Stimulated activated CD4-positive, alpha-beta T cell treated with anti-CD3 and anti-CD28 coated beads, Interleukin-1b, Interleukin-23, amount 100 ng/mL, for 24 hours (primary cell): ENCODE measurements around the gene PDCD1.
A peak's percentile ranks its signal among the peaks of the same experiment; 100 is the strongest.

Experiments used
- DNase-seq, 4 experiments: peaks; one replicate each; pipeline ENCODE4 v3.0.0-alpha.2; 2020; ENCODE audit warnings: low read depth in 4 of 4, low spot score in 1 of 4

Gene PDCD1

DNA sequence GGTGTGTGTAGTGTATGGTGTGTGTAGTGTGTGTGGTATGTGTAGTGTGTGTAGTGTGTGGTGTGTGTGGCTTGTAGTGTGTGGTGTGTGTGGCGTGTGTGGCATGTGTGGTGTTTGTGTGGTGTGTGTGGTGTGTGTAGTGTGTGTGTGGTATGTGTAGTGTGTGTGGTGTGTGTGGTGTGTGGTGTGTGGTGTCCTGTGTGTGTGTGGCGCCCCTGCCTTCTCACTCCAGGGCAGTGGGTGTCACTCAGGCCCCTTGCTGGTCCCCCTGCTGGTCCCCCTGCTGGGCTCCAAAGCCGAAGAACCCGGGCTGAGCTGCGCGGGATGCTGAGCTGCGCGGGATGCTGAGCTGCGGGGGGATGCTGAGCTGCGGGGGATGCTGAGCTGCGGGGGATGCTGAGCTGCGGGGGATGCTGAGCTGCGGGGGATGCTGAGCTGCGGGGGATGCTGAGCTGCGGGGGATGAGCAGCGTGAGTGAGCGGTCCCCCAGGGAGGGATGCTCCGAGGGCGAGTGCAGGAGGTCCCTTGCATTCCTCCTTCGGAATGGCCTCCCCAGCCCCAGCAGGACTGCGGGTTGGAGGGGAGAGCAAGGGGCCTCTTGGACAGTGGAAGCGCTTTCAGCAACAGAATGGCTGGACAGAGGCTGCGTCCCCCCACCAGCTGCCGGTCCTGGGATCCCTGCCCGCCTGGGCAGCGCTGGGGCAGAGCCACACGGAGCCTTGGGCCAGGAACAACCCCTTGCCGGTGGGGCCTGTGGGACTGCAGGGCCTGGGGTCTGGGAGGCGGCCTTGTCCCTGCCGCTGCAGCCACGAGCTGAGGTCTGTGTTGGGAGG lies 7.5 kb upstream of the PDCD1 start:
- DNase-seq = no peak

GRCh38 chr2:241865416-241865956 lies 6.8 kb upstream of the PDCD1 start:
- DNase-seq = no peak

- no peak for DNase-seq
Measured at GRCh38 chr2:241864850-241865213, 6.1 kb upstream of the PDCD1 start.

GRCh38 chr2:241864168-241864849 lies 5.6 kb upstream of the PDCD1 start:
- no peak for DNase-seq

DNA sequence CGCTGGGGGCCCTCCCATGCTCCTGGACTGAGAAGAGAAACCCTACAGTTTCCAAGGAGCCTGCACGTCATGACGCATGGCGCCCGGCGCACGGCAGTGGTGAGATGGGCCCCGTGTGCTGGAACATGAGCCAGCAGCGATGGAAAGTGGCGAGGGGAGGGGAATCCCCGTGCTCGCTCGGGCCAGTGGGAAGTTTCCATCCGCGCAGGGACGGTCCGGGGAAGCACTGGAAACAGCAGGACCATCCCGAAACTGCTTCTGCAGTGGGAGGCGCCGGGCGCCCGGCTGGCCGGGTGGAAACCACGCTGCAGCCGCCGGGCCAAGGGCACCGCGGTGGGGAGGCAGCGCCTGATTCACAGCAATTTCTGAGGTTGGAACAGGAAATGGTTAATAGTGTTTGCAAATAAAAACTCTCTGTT lies 4.9 kb upstream of the PDCD1 start:
- DNase-seq = peak in 2 of 4 experiments; percentile 49 to 77

GRCh38 chr2:241862775-241863535 lies 4.3 kb upstream of the PDCD1 start:
- DNase-seq = no peak

DNA sequence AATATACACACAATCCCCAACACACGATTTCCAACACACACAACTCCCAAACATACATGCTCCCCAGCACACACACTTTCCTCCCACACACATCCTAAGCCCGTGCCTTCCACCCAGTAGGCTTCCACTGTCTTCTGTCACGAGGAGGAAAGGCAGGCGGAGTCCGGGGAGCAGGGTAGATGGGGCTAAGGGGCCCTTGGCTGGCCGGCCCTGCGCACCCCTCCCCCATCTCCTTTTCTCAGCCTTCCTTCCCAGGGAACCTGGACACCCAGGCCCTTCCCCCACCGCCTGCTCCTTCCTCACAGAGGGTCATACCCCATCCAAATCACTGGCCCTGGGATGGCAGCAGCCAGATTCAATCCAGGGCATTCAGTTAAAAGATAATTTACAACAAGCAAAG lies 3.4 kb upstream of the PDCD1 start:
- DNase-seq = no peak

GRCh38 chr2:241861264-241861663 lies 2.6 kb upstream of the PDCD1 start:
- no peak for DNase-seq

DNA sequence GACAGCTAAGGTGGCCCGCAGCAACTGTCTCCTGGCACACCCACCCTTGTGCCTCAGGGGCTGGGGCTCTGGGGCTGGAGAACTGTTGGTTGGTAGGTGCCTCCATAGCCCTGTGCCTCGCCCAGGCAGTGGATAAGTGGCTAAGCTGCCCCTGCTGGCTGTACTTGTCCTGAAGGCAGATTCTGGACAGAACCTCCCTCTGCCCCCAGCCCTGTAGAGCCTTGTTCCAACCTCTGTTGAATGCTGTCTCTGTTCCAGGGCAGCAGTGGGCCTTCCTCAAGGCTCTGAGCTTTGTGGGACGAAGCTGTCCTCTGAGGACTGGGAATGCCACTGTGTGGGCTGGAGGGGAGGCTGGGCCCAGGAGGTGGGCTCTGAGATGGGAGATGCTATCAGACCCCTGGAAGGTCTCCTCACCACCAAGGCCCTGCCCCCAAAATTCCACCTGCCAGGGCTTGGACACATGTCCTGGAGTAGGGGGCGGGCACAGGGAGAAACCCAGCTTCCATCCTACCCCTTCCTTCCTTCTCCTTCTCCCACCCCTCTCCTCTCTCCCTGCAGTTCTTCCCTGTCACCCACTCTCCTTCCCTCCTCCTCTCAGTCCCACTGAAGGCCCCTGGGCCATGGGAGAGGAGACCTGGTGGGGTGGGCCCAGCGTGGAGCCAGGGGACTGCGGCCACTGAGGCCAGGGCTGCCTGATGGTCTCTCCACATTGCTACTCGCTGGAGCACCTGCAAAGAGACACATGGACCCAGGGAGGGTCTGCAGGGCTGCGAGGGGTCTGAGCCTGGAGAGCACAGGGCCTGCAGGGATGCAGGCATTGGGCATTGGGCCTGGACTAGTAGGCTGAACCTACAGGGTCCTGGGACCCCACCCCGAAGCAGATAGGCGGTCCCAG lies 1.7 kb upstream of the PDCD1 start:
- no peak for DNase-seq

GRCh38 chr2:241859436-241860183 lies 916 bp upstream of the PDCD1 start:
- DNase-seq = peak in 2 of 4 experiments; percentile 59 to 71

DNA sequence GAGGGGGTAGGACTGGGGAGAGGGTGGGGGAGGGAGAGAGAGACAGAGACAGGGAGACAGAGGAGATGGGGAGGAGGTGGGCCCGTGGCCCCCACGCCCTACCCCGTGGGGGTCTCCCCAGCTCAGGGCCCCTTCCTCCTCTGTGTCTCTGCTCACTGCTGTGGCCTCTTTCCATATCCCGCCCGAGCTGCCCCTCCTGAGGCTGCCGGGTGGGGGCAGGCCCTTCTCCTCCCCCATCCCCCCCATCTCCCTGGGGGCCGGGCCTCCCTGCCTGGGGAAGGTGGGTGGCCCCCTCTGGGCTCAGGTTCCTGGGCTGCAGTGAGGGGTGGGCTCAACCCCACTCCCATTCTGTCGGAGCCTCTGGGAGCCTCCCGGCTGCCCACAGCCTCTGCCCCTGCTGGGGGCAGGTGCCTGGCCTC lies 332 bp upstream of the PDCD1 start:
- DNase-seq = no peak

GRCh38 chr2:241857572-241858121 lies 1.0 kb downstream of the PDCD1 start:
- no peak for DNase-seq

- DNase-seq = no peak
Measured at GRCh38 chr2:241857041-241857541, 1.6 kb downstream of the PDCD1 start.

DNA sequence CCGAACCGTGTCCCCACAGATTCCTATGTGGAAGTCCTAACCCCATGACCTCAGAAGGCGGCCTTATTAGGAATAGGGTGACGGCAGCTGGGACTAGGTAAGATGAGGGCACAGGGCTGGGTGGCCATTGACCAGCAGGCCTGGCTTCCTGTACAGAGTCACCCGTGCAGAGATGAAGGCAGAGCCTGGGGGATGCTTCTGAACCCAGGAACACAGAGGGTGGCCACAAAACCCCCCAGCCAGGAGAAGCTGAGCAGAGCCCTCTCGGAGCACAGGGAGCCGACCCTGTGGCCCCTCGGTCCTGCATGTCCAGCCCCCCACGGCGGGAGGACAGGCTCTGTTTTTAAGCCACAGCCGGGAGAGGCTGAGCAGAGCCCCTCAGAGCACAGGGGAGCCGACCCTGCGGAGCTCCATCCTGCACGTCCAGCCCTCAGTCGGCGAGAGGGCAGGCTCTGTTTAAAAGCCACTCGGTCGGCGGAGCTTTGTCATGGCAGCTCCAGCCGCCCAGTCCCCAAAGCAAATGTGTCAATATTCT lies 2.7 kb downstream of the PDCD1 start:
- DNase-seq = no peak

- DNase-seq = no peak
Measured at GRCh38 chr2:241855245-241855887, 3.3 kb downstream of the PDCD1 start.

DNA sequence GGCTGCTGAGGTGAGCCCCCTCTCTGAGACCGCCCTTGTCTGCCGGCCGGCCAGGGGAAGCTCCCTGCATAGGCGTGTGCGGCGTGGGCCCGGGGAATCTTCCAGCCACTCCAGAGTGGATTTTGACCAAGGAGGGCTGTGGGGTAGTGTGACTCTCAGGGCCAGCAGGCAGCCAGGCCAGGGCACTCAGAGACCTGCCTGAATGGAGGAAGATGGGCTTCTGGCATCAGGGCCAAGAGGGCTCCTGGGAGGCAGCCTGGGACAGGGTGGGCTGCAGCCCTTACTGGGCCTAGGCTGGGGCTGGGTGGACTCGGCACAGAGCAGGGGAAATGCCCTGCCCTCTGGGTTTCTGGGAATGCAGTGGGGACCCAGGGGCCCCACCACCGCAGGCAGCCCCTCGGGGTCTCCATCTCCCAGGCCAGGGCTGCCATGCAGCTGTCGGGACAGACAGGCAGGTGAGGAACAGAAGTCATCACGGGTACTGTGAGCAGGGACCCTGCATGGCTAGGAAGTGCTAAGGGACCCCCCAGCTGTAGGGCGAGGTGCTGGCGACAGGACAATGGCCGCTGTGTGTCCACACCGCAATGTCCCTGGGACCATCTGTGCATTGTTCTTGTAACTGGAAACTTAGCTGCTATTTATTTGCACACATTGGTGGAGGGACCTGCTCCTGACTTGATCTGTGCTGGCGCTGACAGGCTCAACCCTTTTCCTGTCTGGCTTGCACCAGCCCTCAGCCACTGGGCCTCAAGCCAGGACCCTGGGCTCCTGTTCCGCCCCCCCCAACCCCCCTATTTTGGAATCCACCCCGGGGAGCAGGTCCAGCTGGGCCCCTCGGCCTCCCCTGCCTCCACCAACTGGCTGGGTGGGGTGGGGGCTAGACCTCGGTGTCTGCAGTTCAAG lies 4.1 kb downstream of the PDCD1 start:
- DNase-seq = no peak

DNA sequence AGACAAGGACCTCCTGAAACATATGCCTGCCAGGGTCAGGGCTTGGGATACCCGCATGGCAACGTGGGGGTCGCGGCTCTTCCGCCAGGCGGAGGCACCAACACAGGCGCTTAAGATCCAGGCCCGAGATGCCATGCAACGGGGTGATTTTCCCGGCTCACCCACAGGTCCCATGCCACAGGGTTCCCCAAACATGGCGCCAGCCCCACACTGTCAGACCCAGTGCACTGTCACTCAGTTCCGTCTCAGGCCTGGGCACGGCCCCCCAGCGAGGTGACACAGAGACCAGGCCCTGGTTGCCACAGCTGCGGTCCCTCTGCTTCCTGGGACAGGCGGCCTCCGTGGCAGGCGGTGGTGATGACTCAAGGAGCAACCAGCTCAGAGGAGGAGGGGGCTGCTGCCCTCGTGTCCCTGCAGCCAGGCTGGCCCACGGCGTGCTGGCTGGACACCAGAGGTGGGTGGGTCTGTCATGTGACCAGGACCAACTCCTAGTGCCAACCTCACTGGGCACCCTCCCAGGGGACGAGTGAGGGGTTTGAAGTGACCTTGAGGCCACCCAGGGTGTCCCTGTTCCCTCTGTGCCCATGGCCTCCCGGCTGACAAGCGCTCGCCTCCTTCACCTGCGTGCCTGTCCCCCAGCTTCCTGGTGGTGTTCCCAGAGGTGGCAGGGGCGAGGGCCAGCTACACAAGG lies 4.9 kb downstream of the PDCD1 start:
- DNase-seq = no peak
